Activated CD8-positive, alpha-beta T cell treated with anti-CD3 and anti-CD28 coated beads for 36 hours (primary cell): Measurements from ENCODE around the gene ANKLE1. TPM values are rescaled to one million over a fixed set of nuclear protein-coding genes. Genes with fewer than 3 reads are reported as not detected.

ENCODE experiments used
- ATAC-seq: fragments of 200-7000 bp; cut with Tn5 transposase; one replicate; pipeline ENCODE4 v1.10.0; 2021; ENCODE audit warnings: mild to moderate bottlenecking, moderate library complexity
- CTCF ChIA-PET: fragments of 350-600 bp; sonication (Branson Sonifier 250); formaldehyde crosslinking; loops from one replicate; lab custom pipeline; 2021; ENCODE audit warnings: antibody characterized with exemption; lab: Charles Lee
- POLR2A ChIA-PET: fragments of 350-600 bp; sonication (Branson Sonifier 250); formaldehyde crosslinking; loops from one replicate; lab custom pipeline; 2021; ENCODE audit warnings: antibody characterized with exemption; lab: Charles Lee
- DNase-seq: peaks from one replicate; pipeline ENCODE4 v3.0.0-alpha.2; 2020
- H3K27ac Mint-ChIP-seq: one replicate; pipeline ENCODE4 v1.8.0; 2021; ENCODE audit warnings: mild to moderate bottlenecking, mixed read lengths
- H3K27me3 Mint-ChIP-seq: one replicate; pipeline ENCODE4 v1.8.0; 2021; ENCODE audit warnings: mixed read lengths
- H3K36me3 Mint-ChIP-seq: one replicate; pipeline ENCODE4 v1.8.0; 2021; ENCODE audit warnings: low read depth, mixed read lengths
- H3K4me1 Mint-ChIP-seq: one replicate; pipeline ENCODE4 v1.8.0; 2021; ENCODE audit warnings: low read depth, mixed read lengths
- H3K4me3 Mint-ChIP-seq: one replicate; pipeline ENCODE4 v1.8.0; 2021; ENCODE audit warnings: mild to moderate bottlenecking, moderate library complexity, mixed read lengths
- H3K9me3 Mint-ChIP-seq: one replicate; pipeline ENCODE4 v1.8.0; 2021; ENCODE audit warnings: mixed read lengths
- intact Hi-C: fragments of 100-400 bp; cut with micrococcal nuclease; formaldehyde crosslinking; loops from one replicate; pipeline ENCODE4 v1.10.0; 2022
- total RNA-seq, 2 experiments: library from RNA; stranded (reverse); gene quantifications; one replicate each; pipeline ENCODE4 v1.2.3, GENCODE V29; 2021
- TF ChIP-seq, protein P1 (sequence below): fragments of 200-600 bp; IDR thresholded peaks from one replicate; pipeline ENCODE4 v1.8.0; 2022; ENCODE audit warnings: antibody characterized with exemption, mild to moderate bottlenecking

Gene ANKLE1
- total RNA-seq, 2 experiments from 2014 or later = 15.9 to 18.4 TPM

GRCh38 chr19:17296976-17297375 is 15.3 kb downstream of the ANKLE1 start:
- TF ChIP-seq, protein P1, sequence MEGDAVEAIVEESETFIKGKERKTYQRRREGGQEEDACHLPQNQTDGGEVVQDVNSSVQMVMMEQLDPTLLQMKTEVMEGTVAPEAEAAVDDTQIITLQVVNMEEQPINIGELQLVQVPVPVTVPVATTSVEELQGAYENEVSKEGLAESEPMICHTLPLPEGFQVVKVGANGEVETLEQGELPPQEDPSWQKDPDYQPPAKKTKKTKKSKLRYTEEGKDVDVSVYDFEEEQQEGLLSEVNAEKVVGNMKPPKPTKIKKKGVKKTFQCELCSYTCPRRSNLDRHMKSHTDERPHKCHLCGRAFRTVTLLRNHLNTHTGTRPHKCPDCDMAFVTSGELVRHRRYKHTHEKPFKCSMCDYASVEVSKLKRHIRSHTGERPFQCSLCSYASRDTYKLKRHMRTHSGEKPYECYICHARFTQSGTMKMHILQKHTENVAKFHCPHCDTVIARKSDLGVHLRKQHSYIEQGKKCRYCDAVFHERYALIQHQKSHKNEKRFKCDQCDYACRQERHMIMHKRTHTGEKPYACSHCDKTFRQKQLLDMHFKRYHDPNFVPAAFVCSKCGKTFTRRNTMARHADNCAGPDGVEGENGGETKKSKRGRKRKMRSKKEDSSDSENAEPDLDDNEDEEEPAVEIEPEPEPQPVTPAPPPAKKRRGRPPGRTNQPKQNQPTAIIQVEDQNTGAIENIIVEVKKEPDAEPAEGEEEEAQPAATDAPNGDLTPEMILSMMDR = no peak
- peaks cover 13% of the 10 kb centered on the region for H3K36me3 Mint-ChIP-seq
- no peak overlapping the region for H3K4me3 Mint-ChIP-seq
- CTCF ChIA-PET = interaction anchor here (0.8 kb wide), 1 partner anchor 8 kb away, joined by 5 read pairs; the partner anchor contains the start of gene MRPL34
- no peaks in the 10 kb centered on the region for H3K27me3 Mint-ChIP-seq
- intact Hi-C loops = no loop called here
- POLR2A ChIA-PET = no interaction called here
- H3K27ac Mint-ChIP-seq = no peak overlapping the region
- ATAC-seq (no peak), DNase-seq (no peak)
- H3K9me3 Mint-ChIP-seq = peaks cover 4% of the 10 kb centered on the region
- H3K4me1 Mint-ChIP-seq = peaks cover 4% of the 10 kb centered on the region

DNA sequence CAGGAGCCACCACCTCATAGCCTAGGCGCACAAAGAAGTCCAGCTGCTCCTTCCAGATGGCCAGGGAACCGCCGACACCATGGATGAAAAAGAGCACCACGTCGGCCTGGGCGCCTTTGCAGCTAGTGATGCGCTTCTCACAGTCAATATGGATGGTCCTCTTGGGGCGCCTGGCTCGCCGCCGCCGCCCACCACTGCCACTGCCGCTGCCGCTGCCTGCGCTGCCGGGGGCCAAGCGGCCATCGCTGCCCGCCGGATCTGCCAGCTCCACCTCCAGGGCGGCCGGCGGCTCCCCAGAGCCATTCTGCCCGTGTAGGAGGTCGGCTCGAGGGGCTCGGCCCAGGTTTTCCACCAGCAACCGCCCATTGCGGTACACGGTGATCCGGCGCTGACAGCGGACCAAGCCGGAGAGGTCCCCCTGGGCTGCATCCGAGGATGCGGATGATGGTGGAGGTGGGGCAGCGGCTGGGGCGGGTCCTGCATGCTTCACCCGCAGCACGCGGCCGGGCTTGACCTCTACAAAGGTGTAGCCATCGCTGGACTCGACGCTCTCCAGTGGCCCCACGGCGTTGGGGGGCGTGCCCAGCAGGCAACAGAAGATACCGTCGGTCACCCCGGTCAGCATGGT is 19.4 kb downstream of the ANKLE1 start:
- peaks cover 4% of the 10 kb centered on the region for H3K9me3 Mint-ChIP-seq
- H3K4me3 Mint-ChIP-seq = no peak overlapping the region
- TF ChIP-seq, protein P1 = no peak
- peaks cover 8% of the 10 kb centered on the region for H3K36me3 Mint-ChIP-seq
- H3K27ac Mint-ChIP-seq = no peak overlapping the region
- H3K27me3 Mint-ChIP-seq = no peaks in the 10 kb centered on the region
- H3K4me1 Mint-ChIP-seq = peaks cover 23% of the 10 kb centered on the region
- DNase-seq = no peak
- ChIA-PET POLR2A (no interaction called here), CTCF (no interaction called here)
- intact Hi-C loops = no loop called here
- no peak for ATAC-seq

- intact Hi-C loops = no loop called here
- ChIA-PET POLR2A (interaction anchor here (0.6 to 5.3 kb wide), 2 partner anchors 9 to 28 kb away, joined by 3 to 28 read pairs; no protein-coding TSS in a partner anchor), CTCF (interaction anchor here (1.1 to 3.1 kb wide), 3 partner anchors 10 to 87 kb away, joined by 4 to 27 read pairs (median 4); no protein-coding TSS in a partner anchor)
- ATAC-seq = no peak
- no peak overlapping the region for H3K27ac Mint-ChIP-seq
- no peak for DNase-seq
- H3K4me1 Mint-ChIP-seq = peaks cover 22% of the 10 kb centered on the region
- TF ChIP-seq, protein P1 = no peak
- peaks cover 4% of the 10 kb centered on the region for H3K9me3 Mint-ChIP-seq
- no peaks in the 10 kb centered on the region for H3K27me3 Mint-ChIP-seq
- peaks cover 10% of the 10 kb centered on the region for H3K36me3 Mint-ChIP-seq
- H3K4me3 Mint-ChIP-seq = peak overlapping the region; percentile 64
Observed at GRCh38 chr19:17302391-17303166, 20.9 kb downstream of the ANKLE1 start.

GRCh38 chr19:17303167-17303939 is 21.7 kb downstream of the ANKLE1 start, which contains the start of gene ABHD8:
Gene ABHD8, minus strand, starts transcription at chr19:17303425. Its CDS starts 1,809 bp downstream, at chr19:17301616.
- peak within 1 kb of the TSS; percentile 52 for H3K27ac Mint-ChIP-seq
- peaks cover 6% of the 10 kb centered on the region for H3K36me3 Mint-ChIP-seq
- ChIA-PET POLR2A (interaction anchor here (0.6 to 5.3 kb wide), 3 partner anchors 10 to 102 kb away, joined by 3 to 28 read pairs (median 6); partner anchors contain the start of gene BST2), CTCF (interaction anchor here (1.1 to 3.1 kb wide), 5 partner anchors 11 to 89 kb away, joined by 4 to 27 read pairs (median 7); partner anchors contain the start of gene ANKLE1)
- DNase-seq = peak; percentile 96
- TF ChIP-seq, protein P1 = peak; percentile 35
- H3K27me3 Mint-ChIP-seq = no peaks in the 10 kb centered on the region
- peaks cover 27% of the 10 kb centered on the region for H3K4me1 Mint-ChIP-seq
- intact Hi-C loops = no loop called here
- peaks cover under 1% of the 10 kb centered on the region for H3K9me3 Mint-ChIP-seq
- ATAC-seq = peak; percentile 77
- H3K4me3 Mint-ChIP-seq = peak within 1 kb of the TSS; percentile 64
